ENCODE data around the gene CEND1.

CEND1 gene

GRCh38 chr11:766106-766935 lies 23.6 kb downstream of the CEND1 start:
- no peak overlapping the region for H3K4me3 ChIP-seq
- H4K20me1 ChIP-seq: peaks cover 90% of the 10 kb centered on the region
- H3K27me3 ChIP-seq: no peaks in the 10 kb centered on the region
- no peak overlapping the region; the same call in 1 of the 2 replicates for H3K9ac ChIP-seq
- H3K36me3 ChIP-seq: peaks cover 94% of the 10 kb centered on the region
- H3K9me3 ChIP-seq: no peaks in the 10 kb centered on the region
- no peak overlapping the region for H3K4me2 ChIP-seq
- H3K4me1 ChIP-seq: no peaks in the 10 kb centered on the region
- no peak overlapping the region for H3K27ac ChIP-seq
- TF ChIP-seq Cebpa-rat (IDR thresholded peaks at IDR 0.05): no peak

- Histone ChIP-seq H3K9ac (no peak overlapping the region; the same call in 1 of the 2 replicates), H3K27ac (no peak overlapping the region), H3K36me3 (peaks cover 94% of the 10 kb centered on the region), H3K4me2 (no peak overlapping the region), H3K9me3 (no peaks in the 10 kb centered on the region), H3K27me3 (no peaks in the 10 kb centered on the region), H3K4me3 (no peak overlapping the region), H4K20me1 (peaks cover 90% of the 10 kb centered on the region), H3K4me1 (no peaks in the 10 kb centered on the region)
- no peak; the same call in 1 of the 2 replicates for TF ChIP-seq Cebpa-rat (IDR thresholded peaks at IDR 0.05)
Measured at GRCh38 chr11:765802-766091, 24.1 kb downstream of the CEND1 start.

GRCh38 chr11:765025-765801 lies 24.7 kb downstream of the CEND1 start:
- H3K36me3 ChIP-seq: peaks cover 94% of the 10 kb centered on the region
- H3K4me2 ChIP-seq: no peak overlapping the region
- peaks cover 86% of the 10 kb centered on the region for H4K20me1 ChIP-seq
- no peak for TF ChIP-seq Cebpa-rat (IDR thresholded peaks at IDR 0.05)
- no peak overlapping the region for H3K4me3 ChIP-seq
- H3K9me3 ChIP-seq: no peaks in the 10 kb centered on the region
- H3K4me1 ChIP-seq: no peaks in the 10 kb centered on the region
- no peak overlapping the region for H3K9ac ChIP-seq
- no peaks in the 10 kb centered on the region for H3K27me3 ChIP-seq
- H3K27ac ChIP-seq: no peak overlapping the region

GRCh38 chr11:764322-765024 lies 25.4 kb downstream of the CEND1 start:
- Histone ChIP-seq H3K4me2 (no peak overlapping the region), H3K36me3 (peaks cover 95% of the 10 kb centered on the region), H3K9me3 (no peaks in the 10 kb centered on the region), H4K20me1 (peaks cover 81% of the 10 kb centered on the region), H3K27me3 (no peaks in the 10 kb centered on the region), H3K27ac (no peak overlapping the region), H3K4me1 (no peaks in the 10 kb centered on the region), H3K4me3 (no peak overlapping the region), H3K9ac (no peak overlapping the region)
- TF ChIP-seq Cebpa-rat (IDR thresholded peaks at IDR 0.05): no peak

DNA sequence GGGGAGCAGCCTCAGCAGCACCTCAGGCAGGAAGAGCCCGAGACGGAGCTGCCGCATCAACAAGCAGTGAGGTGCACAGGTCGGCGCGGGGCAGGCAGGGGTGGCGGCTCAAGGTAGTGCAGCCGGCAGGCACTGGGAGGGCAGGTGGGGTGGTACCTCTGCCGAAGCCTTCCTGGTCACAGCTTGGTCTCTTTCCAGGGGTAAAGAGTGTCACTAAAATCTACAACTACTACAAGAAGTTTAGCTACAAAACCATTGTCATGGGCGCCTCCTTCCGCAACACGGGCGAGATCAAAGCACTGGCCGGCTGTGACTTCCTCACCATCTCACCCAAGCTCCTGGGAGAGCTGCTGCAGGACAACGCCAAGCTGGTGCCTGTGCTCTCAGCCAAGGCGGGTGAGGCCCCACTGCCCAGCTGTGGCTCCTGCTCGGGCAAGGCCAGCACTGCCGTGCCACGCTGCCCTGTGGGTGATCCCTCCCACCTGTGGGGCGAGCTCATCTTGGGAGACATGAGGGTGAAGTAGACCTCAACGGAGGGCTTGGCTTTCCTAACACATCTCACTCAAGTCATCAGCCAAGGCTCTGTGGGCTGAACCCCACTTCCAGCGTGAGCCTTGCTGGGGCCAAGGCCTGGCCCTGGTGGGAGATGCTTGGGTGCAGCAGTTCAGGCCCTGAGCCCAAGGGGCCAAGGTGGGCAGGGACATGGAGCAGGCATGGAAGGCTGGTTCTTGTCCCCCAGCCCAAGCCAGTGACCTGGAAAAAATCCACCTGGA lies 26.2 kb downstream of the CEND1 start:
- H4K20me1 ChIP-seq: peaks cover 74% of the 10 kb centered on the region
- no peaks in the 10 kb centered on the region for H3K4me1 ChIP-seq
- H3K27me3 ChIP-seq: no peaks in the 10 kb centered on the region
- H3K36me3 ChIP-seq: peaks cover 96% of the 10 kb centered on the region
- no peaks in the 10 kb centered on the region for H3K9me3 ChIP-seq
- no peak overlapping the region for H3K27ac ChIP-seq
- TF ChIP-seq Cebpa-rat (IDR thresholded peaks at IDR 0.05): no peak
- H3K4me2 ChIP-seq: no peak overlapping the region
- no peak overlapping the region for H3K9ac ChIP-seq
- H3K4me3 ChIP-seq: no peak overlapping the region

DNA sequence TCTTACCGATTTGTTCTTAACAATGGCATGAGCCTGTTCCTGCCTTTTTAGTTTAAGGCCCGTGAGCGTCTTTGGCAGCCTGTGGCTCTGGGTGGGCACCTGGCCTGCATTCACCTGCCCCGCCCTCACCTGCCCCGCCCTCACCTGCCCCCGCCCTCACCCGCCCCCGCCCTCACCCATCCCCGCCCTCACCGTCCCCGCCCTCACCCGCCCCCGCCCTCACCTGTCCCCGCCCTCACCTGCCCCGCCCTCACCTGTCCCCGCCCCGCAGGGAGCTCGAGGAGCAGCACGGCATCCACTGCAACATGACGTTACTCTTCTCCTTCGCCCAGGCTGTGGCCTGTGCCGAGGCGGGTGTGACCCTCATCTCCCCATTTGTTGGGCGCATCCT lies 26.8 kb downstream of the CEND1 start:
- TF ChIP-seq Cebpa-rat (IDR thresholded peaks at IDR 0.05): no peak
- no peak overlapping the region for H3K4me3 ChIP-seq
- H4K20me1 ChIP-seq: peaks cover 68% of the 10 kb centered on the region
- H3K36me3 ChIP-seq: peaks cover 96% of the 10 kb centered on the region
- no peaks in the 10 kb centered on the region for H3K4me1 ChIP-seq
- H3K4me2 ChIP-seq: no peak overlapping the region
- no peak overlapping the region for H3K27ac ChIP-seq
- H3K27me3 ChIP-seq: no peaks in the 10 kb centered on the region
- H3K9ac ChIP-seq: no peak overlapping the region
- no peaks in the 10 kb centered on the region for H3K9me3 ChIP-seq

DNA sequence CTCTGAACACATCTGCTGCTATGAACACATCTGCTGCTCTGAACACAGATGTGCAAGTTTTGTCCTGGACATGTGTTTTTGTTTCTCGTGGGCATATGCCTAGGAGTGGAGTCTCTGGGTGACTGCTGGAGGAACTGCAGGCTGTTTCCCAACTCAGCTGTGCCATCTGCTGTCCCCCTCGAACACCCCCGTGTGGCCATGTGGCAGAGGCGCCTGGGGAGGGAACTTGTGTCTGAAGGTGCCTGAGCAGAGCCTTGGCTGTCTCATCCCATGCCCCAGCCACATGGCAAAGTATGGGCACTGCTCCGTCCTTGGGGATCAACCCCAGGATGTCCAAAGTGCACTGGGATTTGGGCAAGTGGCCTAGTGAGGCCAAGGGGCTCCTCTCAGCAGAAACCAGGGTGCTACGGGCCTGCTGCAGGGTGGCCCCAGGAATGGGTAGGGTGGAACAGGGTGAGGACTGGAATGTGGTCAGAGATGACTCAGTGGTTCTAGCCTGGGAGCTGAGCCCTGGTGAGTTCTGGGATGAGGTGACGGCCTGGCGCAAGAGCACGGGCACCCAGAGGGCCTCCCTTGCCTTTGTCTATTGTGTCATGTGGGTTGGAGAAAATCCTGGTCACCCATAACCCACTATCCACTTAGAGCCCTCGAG lies 27.3 kb downstream of the CEND1 start:
- Histone ChIP-seq H3K9me3 (no peaks in the 10 kb centered on the region), H3K9ac (peak overlapping the region; percentile 26; the same call in 1 of the 2 replicates), H4K20me1 (peaks cover 69% of the 10 kb centered on the region), H3K4me1 (no peaks in the 10 kb centered on the region), H3K4me3 (no peak overlapping the region), H3K36me3 (peaks cover 97% of the 10 kb centered on the region), H3K27me3 (no peaks in the 10 kb centered on the region), H3K27ac (no peak overlapping the region), H3K4me2 (no peak overlapping the region)
- TF ChIP-seq Cebpa-rat (IDR thresholded peaks at IDR 0.05): no peak

DNA sequence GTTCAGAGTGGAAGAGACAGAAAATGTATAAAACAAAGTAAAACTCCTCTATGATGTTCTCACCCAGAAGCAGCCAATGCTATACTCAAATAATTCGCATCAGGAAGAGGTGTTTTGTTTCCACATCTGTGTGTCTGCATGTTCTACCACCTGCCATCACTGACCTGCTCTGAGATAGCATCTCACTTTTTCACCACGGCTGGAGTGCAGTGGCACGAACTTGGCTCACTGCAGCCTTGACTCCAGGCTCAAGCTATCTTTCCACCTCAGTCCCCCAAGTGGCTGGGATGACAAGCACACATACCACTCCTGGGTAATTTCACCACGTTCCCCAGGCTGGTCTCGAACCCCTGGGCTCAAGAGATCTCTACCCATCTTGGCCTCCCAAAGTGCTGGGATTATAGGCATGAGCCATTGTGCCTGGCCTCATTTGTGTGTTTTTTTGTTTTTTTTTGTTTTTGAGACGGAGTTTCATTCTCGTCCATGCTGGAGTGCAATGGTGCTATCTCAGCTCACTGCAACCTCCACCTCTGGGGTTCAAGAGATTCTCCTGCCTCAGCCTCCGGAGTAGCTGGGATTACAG lies 28.3 kb downstream of the CEND1 start:
- no peak for TF ChIP-seq Cebpa-rat (IDR thresholded peaks at IDR 0.05)
- no peak overlapping the region for H3K9ac ChIP-seq
- no peaks in the 10 kb centered on the region for H3K9me3 ChIP-seq
- H3K4me1 ChIP-seq: no peaks in the 10 kb centered on the region
- no peak overlapping the region for H3K27ac ChIP-seq
- H3K4me3 ChIP-seq: no peak overlapping the region
- peaks cover 69% of the 10 kb centered on the region for H4K20me1 ChIP-seq
- no peaks in the 10 kb centered on the region for H3K27me3 ChIP-seq
- peaks cover 97% of the 10 kb centered on the region for H3K36me3 ChIP-seq
- H3K4me2 ChIP-seq: no peak overlapping the region

- H3K4me3 ChIP-seq: no peak overlapping the region
- H3K9ac ChIP-seq: no peak overlapping the region
- H3K9me3 ChIP-seq: no peaks in the 10 kb centered on the region
- peaks cover 97% of the 10 kb centered on the region for H3K36me3 ChIP-seq
- TF ChIP-seq Cebpa-rat (IDR thresholded peaks at IDR 0.05): no peak
- no peaks in the 10 kb centered on the region for H3K27me3 ChIP-seq
- H4K20me1 ChIP-seq: peaks cover 69% of the 10 kb centered on the region
- H3K27ac ChIP-seq: no peak overlapping the region
- H3K4me1 ChIP-seq: no peaks in the 10 kb centered on the region
- H3K4me2 ChIP-seq: no peak overlapping the region
Measured at GRCh38 chr11:760236-760635, 29.7 kb downstream of the CEND1 start.

All from BLaER1 (cell line).